GM21737 (cell line): ENCODE results near the gene CSN3.

ENCODE experiments used
- ATAC-seq: cut with Tn5 transposase; IDR thresholded peaks from one replicate; pipeline ENCODE4 v1.9.1; 2021; ENCODE audit warnings: mild to moderate bottlenecking, moderate library complexity; ENCODE audit not compliant: unreplicated experiment

The CSN3 gene

GRCh38 chr4:70288651-70289050 is 46.3 kb downstream of the CSN3 start:
- no peak for ATAC-seq

GRCh38 chr4:70291341-70291740 is 48.9 kb downstream of the CSN3 start:
- ATAC-seq = no peak

GRCh38 chr4:70297576-70297975 is 55.2 kb downstream of the CSN3 start:
- no peak for ATAC-seq

- ATAC-seq = no peak
These were observed 55.7 kb downstream of the CSN3 start for GRCh38 chr4:70298051-70298450.

- no peak for ATAC-seq
These were observed 57.2 kb downstream of the CSN3 start for GRCh38 chr4:70299643-70300042.

GRCh38 chr4:70300215-70300614 is 57.8 kb downstream of the CSN3 start:
- no peak for ATAC-seq
